ENCODE results near the gene SDS.
A peak's percentile ranks its signal among the peaks of the same experiment; 100 is the strongest.

SDS gene

GRCh38 chr12:113403435-113404415 is at the start of gene SDS:
TSS of gene SDS (minus strand) at chr12:113403887. CDS start at chr12:113399708, 4,179 bp downstream.
- DNase-seq: peak; percentile 42 to 73
- TF ChIP-seq CTCF (IDR thresholded peaks at IDR 0.05): no peak
- Histone ChIP-seq H3K9me3 (no peaks in the 10 kb centered on the region), H3K27me3 (peaks cover 0 to 28% of the 10 kb centered on the region in 2 donors), H3K36me3 (no peaks in the 10 kb centered on the region), H3K4me1 (peaks cover 0 to 3% (median 0%) of the 10 kb centered on the region in 4 donors), H3K4me3 (no peak within 1 kb of the TSS), H3K27ac (no peak within 1 kb of the TSS)
- intact Hi-C loops (cut with DNase I; ENCODE audit: low total_unique reads): no loop called here

- Histone ChIP-seq H3K9me3 (no peaks in the 10 kb centered on the region), H3K36me3 (no peaks in the 10 kb centered on the region), H3K27ac (no peak overlapping the region), H3K4me1 (no peaks in the 10 kb centered on the region), H3K27me3 (peaks cover 0 to 25% of the 10 kb centered on the region in 2 donors), H3K4me3 (no peak overlapping the region)
- TF ChIP-seq CTCF (IDR thresholded peaks at IDR 0.05): no peak
- DNase-seq: no peak
- intact Hi-C loops (cut with DNase I; ENCODE audit: low total_unique reads): no loop called here
Observed at GRCh38 chr12:113453330-113453729, 49.6 kb upstream of the SDS start.

- H3K9me3 ChIP-seq: no peaks in the 10 kb centered on the region
- intact Hi-C loops (cut with DNase I; ENCODE audit: low total_unique reads): no loop called here
- peaks cover 0 to 29% of the 10 kb centered on the region in 2 donors for H3K27me3 ChIP-seq
- H3K4me3 ChIP-seq: no peak overlapping the region
- no peak for DNase-seq
- H3K36me3 ChIP-seq: no peaks in the 10 kb centered on the region
- no peak overlapping the region for H3K27ac ChIP-seq
- no peak for TF ChIP-seq CTCF (IDR thresholded peaks at IDR 0.05)
- H3K4me1 ChIP-seq: no peaks in the 10 kb centered on the region
Observed at GRCh38 chr12:113452458-113452857, 48.8 kb upstream of the SDS start.

- Histone ChIP-seq H3K4me3 (no peak overlapping the region), H3K9me3 (no peaks in the 10 kb centered on the region), H3K4me1 (no peaks in the 10 kb centered on the region), H3K27me3 (peaks cover 0 to 40% of the 10 kb centered on the region in 2 donors), H3K27ac (no peak overlapping the region), H3K36me3 (no peaks in the 10 kb centered on the region)
- no peak for TF ChIP-seq CTCF (IDR thresholded peaks at IDR 0.05)
- intact Hi-C loops (cut with DNase I; ENCODE audit: low total_unique reads): no loop called here
- no peak for DNase-seq
Observed at GRCh38 chr12:113449839-113450238, 46.2 kb upstream of the SDS start.

- no peak for DNase-seq
- H3K4me1 ChIP-seq: no peaks in the 10 kb centered on the region
- no peak overlapping the region for H3K27ac ChIP-seq
- peaks cover 0 to 40% of the 10 kb centered on the region in 2 donors for H3K27me3 ChIP-seq
- no peaks in the 10 kb centered on the region for H3K9me3 ChIP-seq
- intact Hi-C loops (cut with DNase I; ENCODE audit: low total_unique reads): no loop called here
- no peak for TF ChIP-seq CTCF (IDR thresholded peaks at IDR 0.05)
- H3K36me3 ChIP-seq: no peaks in the 10 kb centered on the region
- no peak overlapping the region for H3K4me3 ChIP-seq
Observed at GRCh38 chr12:113449299-113449698, 45.6 kb upstream of the SDS start.

All from tibial artery (tissue), 4 donors.